Stimulated activated CD8-positive, alpha-beta memory T cell treated with anti-CD3 and anti-CD28 coated beads, Interleukin-15, amount 100 ng/mL, for 4 hours (primary cell): Measurements from ENCODE around the gene PAF1.
"Not testable (repeated sequence)": the region's sequence is repeated elsewhere in the genome, so short reads cannot be mapped to it uniquely, and the experiment has no call there.

Experiments
- DNase-seq, 2 donors: peaks; one replicate each; pipeline ENCODE4 v3.0.0-alpha.2; 2020; ENCODE audit warnings: low read depth in 2 of 2

PAF1 gene

GRCh38 chr19:39355253-39355652 is 35.7 kb downstream of the PAF1 start:
- DNase-seq, result no peak

GRCh38 chr19:39352381-39353255 is 38.3 kb downstream of the PAF1 start:
- no peak for DNase-seq

- DNase-seq, result no peak
Observed at GRCh38 chr19:39351537-39352064, 39.3 kb downstream of the PAF1 start.

GRCh38 chr19:39350156-39350555 is 40.8 kb downstream of the PAF1 start:
- DNase-seq, result no peak

GRCh38 chr19:39349326-39349725 is 41.6 kb downstream of the PAF1 start:
- DNase-seq, result no peak

- no peak for DNase-seq
Observed at GRCh38 chr19:39347332-39348164, 43.4 kb downstream of the PAF1 start.

- DNase-seq, result no peak
Observed at GRCh38 chr19:39345956-39346355, 45.0 kb downstream of the PAF1 start.

- DNase-seq, result no peak
Observed at GRCh38 chr19:39342647-39343305, 48.1 kb downstream of the PAF1 start.

- DNase-seq, result peak; percentile 98 to 100
Observed at GRCh38 chr19:39341719-39342604, 48.9 kb downstream of the PAF1 start, which contains the start of gene SAMD4B. TSS of gene SAMD4B (plus strand) at chr19:39342421. CDS start at chr19:39356894, 14,473 bp downstream.

- no peak for DNase-seq
Observed at GRCh38 chr19:39341129-39341718, 49.7 kb downstream of the PAF1 start.

GRCh38 chr19:39340156-39340555 is 50.8 kb downstream of the PAF1 start:
- not testable (repeated sequence) for DNase-seq

GRCh38 chr19:39339674-39340073 is 51.2 kb downstream of the PAF1 start:
- DNase-seq, result no peak

GRCh38 chr19:39336483-39336882 is 54.4 kb downstream of the PAF1 start:
- DNase-seq, result no peak
